Activated effector memory CD4-positive, alpha-beta T cell treated with Interleukin-2 at 50 U/mL for 16 hours (primary cell): ENCODE data around the gene LIPE.
"Not testable (repeated sequence)": the region's sequence is repeated elsewhere in the genome, so short reads cannot be mapped to it uniquely, and the experiment has no call there.

ENCODE experiments used
- DNase-seq: peaks from one replicate; pipeline ENCODE4 v3.0.0-alpha.2; 2020

LIPE gene, protein sequence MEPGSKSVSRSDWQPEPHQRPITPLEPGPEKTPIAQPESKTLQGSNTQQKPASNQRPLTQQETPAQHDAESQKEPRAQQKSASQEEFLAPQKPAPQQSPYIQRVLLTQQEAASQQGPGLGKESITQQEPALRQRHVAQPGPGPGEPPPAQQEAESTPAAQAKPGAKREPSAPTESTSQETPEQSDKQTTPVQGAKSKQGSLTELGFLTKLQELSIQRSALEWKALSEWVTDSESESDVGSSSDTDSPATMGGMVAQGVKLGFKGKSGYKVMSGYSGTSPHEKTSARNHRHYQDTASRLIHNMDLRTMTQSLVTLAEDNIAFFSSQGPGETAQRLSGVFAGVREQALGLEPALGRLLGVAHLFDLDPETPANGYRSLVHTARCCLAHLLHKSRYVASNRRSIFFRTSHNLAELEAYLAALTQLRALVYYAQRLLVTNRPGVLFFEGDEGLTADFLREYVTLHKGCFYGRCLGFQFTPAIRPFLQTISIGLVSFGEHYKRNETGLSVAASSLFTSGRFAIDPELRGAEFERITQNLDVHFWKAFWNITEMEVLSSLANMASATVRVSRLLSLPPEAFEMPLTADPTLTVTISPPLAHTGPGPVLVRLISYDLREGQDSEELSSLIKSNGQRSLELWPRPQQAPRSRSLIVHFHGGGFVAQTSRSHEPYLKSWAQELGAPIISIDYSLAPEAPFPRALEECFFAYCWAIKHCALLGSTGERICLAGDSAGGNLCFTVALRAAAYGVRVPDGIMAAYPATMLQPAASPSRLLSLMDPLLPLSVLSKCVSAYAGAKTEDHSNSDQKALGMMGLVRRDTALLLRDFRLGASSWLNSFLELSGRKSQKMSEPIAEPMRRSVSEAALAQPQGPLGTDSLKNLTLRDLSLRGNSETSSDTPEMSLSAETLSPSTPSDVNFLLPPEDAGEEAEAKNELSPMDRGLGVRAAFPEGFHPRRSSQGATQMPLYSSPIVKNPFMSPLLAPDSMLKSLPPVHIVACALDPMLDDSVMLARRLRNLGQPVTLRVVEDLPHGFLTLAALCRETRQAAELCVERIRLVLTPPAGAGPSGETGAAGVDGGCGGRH

GRCh38 chr19:42427313-42427712 is at the start of gene LIPE:
Gene LIPE, minus strand, starts transcription at chr19:42427388. Its CDS starts 239 bp downstream, at chr19:42427149.
- no peak for DNase-seq

DNA sequence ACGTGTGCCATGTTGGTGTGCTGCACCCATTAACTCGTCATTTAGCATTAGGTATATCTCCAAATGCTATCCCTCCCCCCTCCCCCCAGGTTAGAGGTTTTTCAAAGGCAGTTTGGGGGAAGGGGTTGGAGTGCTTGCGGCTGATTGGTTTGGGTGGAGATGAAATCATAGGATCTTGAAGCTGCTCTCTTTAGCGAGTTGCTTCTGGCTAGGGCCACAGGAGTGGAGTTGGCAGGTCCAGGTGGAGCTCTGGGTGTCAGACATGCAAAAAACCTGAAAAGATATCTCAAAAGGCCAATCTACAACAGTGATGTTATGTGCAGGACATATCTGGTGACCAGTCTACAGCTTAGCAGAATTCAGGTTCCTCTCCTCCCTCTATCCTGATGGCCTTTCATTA is 48.2 kb upstream of the LIPE start:
- DNase-seq: no peak

DNA sequence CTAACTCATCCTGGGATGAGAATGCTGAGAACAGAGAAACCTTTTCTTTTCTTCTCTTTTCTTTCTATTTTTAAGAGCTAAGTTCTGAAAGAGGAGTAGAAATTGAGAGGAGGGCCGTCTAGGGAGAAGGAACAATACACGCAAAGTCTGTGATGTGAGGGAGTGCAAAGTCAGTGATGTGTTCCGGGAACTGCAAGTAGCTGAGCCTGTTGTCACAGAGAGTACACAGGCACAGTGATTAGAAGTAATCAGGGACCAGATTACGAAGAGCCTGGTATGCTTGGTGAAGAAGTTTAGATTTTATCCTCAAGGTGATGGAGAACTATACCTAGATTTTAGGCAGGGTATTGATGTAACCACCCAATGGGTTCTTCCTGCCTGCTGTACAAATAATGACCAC is 47.6 kb upstream of the LIPE start:
- DNase-seq: no peak

- DNase-seq: no peak
Measured at GRCh38 chr19:42473686-42474085, 46.5 kb upstream of the LIPE start.

DNA sequence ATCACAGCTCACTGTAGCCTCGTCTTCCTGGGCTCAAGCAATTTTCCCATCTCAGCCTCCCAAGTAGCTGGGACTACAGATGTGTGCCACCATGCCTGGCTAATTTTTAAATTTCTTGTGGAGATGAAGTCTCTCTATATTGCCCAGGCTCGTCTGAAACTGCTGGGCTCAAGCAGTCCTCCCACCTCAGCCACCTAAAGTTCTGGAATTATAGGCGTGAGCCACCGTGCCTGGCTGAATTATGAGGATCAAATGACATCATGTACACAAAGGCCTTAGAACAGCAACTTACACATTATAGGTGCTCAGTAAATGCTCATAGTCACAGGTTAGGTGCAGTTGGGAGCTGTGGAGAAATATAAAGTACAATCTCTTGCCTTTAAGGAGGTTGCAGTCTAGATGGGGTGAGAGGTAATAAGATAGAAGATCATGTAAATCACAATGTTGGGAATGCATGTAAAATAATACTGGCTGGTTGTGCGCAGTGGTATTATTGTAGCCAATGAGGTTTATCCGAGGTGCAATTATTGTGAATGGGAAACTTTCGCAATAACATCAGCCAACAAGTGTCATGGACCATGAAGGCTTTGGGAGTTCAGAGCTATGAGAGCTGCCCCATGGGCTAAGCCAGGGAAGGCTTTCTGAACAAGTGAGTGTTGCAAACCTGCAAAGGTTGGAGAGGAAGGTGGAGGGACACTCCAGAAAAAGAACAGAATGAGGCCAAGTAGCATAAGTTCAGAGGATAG is 45.4 kb upstream of the LIPE start:
- no peak for DNase-seq

GRCh38 chr19:42471554-42472249 is 44.5 kb upstream of the LIPE start:
- DNase-seq: no peak

- DNase-seq: no peak
Measured at GRCh38 chr19:42469311-42470235, 42.4 kb upstream of the LIPE start.

- no peak for DNase-seq
Measured at GRCh38 chr19:42468273-42468796, 41.1 kb upstream of the LIPE start.

DNA sequence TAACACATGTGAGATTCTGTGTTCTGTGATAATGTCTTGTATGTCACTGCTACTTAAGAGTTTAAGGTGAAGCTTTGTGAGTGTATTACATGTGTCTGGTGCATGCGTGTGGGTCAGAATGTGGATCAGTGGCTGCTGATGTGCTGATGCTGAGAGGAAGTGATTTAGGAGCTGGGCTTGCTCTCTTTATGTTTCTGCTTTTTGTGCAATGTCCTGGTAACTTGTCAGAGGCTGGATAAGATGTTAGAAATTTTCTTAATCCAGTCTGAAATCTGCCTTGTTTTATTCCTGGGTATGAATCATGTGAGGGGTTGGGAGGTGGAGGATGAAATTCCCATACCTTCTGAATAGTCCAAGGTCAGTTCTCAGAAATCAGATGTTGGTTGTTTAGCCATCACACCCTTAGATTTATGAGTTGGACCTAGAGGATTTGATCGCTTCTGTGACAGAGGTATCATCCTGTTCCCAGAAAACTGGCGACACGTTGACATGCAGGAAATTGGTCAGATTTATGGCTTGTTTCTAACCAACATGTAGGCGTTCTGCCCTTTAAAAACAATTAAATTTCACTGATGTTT is 40.1 kb upstream of the LIPE start:
- no peak for DNase-seq

GRCh38 chr19:42466521-42467182 is 39.5 kb upstream of the LIPE start:
- no peak for DNase-seq

DNA sequence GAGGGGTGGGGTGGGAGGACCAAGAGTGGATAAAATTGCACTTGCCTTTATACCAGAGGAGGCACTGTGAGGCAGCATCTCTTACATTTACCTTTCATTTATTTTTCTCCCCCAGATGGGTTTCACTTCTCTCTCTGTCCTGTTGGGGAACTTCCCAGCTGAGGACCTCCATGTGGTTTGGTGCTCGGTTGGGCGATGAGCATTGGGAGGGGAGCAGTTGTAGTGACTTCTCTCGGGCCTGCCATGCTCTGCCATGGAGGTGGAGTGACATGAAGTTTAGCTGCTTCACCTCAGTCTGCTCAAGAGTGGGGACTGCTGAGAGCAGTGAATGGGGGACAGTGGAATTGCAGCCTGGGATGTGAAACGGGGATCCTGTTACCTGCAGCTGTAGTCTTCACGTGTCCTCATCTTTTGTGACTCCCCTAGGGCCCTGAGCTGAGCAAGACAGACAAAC is 38.7 kb upstream of the LIPE start:
- DNase-seq: no peak

- DNase-seq: no peak
Measured at GRCh38 chr19:42461700-42462324, 34.6 kb upstream of the LIPE start.

DNA sequence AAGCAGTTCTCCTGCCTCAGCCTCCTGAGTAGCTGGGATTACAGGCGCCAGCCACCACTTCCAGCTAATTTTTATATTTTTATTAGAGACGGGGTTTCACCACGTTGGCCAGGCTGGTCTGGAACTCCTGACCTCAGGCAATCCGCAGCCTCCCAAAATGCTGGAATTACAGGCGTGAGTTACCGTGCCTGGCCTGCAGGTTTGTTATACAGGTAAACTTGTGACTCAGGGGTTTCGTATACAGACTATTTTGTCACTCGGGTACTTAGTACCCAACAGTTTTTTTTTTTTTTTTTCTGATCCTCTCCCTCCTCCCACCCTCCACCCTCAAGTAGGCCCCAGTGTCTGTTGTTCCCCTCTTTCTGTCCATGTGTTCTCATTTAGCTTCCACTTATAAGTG is 34.0 kb upstream of the LIPE start:
- not testable (repeated sequence) for DNase-seq

GRCh38 chr19:42459926-42460325 is 32.7 kb upstream of the LIPE start:
- no peak for DNase-seq

DNA sequence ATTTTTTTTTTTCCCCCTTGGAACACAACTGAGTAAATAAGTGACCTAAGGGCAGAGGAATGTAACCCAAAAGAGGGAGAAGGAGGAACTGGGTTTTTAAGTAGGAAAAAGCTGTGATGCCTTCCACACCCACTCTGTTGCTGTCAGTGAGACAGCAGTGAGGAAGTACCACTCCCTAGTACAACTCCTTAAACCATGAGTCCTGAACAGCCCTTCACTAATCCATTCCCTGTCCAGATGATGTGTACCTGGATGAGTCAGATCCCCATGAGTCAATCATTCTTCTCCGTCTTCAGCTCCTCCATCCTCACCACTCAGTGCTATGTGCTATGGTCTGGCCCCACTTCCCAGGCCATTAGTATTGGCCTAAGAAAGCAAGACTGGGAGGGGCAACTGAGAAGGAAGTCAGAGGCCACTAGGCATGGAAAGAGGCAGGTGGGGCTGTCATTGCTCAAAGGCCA is 28.5 kb upstream of the LIPE start:
- DNase-seq: no peak

- DNase-seq: no peak
Measured at GRCh38 chr19:42455086-42455485, 27.9 kb upstream of the LIPE start.

DNA sequence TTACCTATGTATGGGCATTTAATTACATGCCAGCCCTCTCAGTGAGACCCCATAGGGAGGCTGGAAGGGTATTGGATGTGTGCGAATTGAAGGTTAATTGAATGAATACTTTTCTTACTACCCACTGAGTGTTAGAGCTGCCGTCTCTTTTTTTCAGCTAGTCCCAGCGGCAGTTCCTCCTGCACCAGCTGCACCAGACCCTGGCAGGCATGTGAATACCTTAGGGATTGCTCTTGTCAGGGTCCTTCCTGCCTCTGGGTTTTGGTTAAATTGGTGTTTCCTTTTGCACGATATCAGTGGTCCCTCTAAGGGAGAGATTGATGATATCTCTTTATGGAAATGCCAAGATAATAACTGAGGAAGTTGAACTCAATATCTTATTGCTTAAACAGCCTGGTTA is 25.4 kb upstream of the LIPE start:
- no peak for DNase-seq

- DNase-seq: peak; percentile 64
Measured at GRCh38 chr19:42450314-42450934, 23.2 kb upstream of the LIPE start.

GRCh38 chr19:42448306-42448705 is 21.1 kb upstream of the LIPE start:
- DNase-seq: not testable (repeated sequence)
